Activated naive CD4-positive, alpha-beta T cell treated with anti-CD3 and anti-CD28 coated beads for 36 hours (primary cell): ENCODE measurements around the gene ACVRL1. TPM values are rescaled to one million over a fixed set of nuclear protein-coding genes. Genes with fewer than 3 reads are reported as not detected.

Source experiments
- CTCF ChIA-PET: fragments of 350-600 bp; sonication (Branson Sonifier 250); formaldehyde crosslinking; loops from one replicate; lab custom pipeline; 2021; ENCODE audit warnings: antibody characterized with exemption; lab: Charles Lee
- DNase-seq: peaks from one replicate; pipeline ENCODE4 v3.0.0-alpha.2; 2020
- H3K27ac Mint-ChIP-seq: one replicate; pipeline ENCODE4 v1.8.0; 2021; ENCODE audit warnings: mild to moderate bottlenecking, mixed read lengths
- H3K27me3 Mint-ChIP-seq: one replicate; pipeline ENCODE4 v1.8.0; 2021; ENCODE audit warnings: low read depth, mixed read lengths
- H3K36me3 Mint-ChIP-seq: one replicate; pipeline ENCODE4 v1.8.0; 2021; ENCODE audit warnings: low read depth, mixed read lengths
- H3K4me1 Mint-ChIP-seq: one replicate; pipeline ENCODE4 v1.8.0; 2021; ENCODE audit warnings: low read depth, mixed read lengths
- H3K4me3 Mint-ChIP-seq: one replicate; pipeline ENCODE4 v1.8.0; 2021; ENCODE audit warnings: mild to moderate bottlenecking, moderate library complexity, mixed read lengths
- H3K9me3 Mint-ChIP-seq: one replicate; pipeline ENCODE4 v1.8.0; 2021; ENCODE audit warnings: mixed read lengths
- intact Hi-C: fragments of 100-400 bp; cut with micrococcal nuclease; formaldehyde crosslinking; loops from one replicate; pipeline ENCODE4 v1.15.1; 2023
- total RNA-seq, 2 experiments: library from RNA; stranded (reverse); gene quantifications; one replicate each; pipeline ENCODE4 v1.2.3, GENCODE V29; 2021

The ACVRL1 gene
- not detected for total RNA-seq

GRCh38 chr12:51907083-51907855 lies at the start of gene ACVRL1:
TSS of gene ACVRL1 (plus strand) at chr12:51907504. CDS start at chr12:51912475, 4,971 bp downstream.
- CTCF ChIA-PET: interaction anchor here (1.4 to 2.1 kb wide), 2 partner anchors 16 to 20 kb away, joined by 5 read pairs; no protein-coding TSS in a partner anchor
- Mint-ChIP-seq H3K4me3 (no peak within 1 kb of the TSS), H3K27me3 (peaks cover 19% of the 10 kb centered on the region)

GRCh38 chr12:51860986-51861385 lies 46.3 kb upstream of the ACVRL1 start:
- Mint-ChIP-seq H3K27ac (no peak overlapping the region), H3K4me1 (peaks cover 9% of the 10 kb centered on the region), H3K9me3 (no peaks in the 10 kb centered on the region), H3K4me3 (no peak overlapping the region), H3K36me3 (no peaks in the 10 kb centered on the region), H3K27me3 (peaks cover 37% of the 10 kb centered on the region)
- CTCF ChIA-PET: interaction anchor here (0.7 to 1.4 kb wide), 2 partner anchors 13 to 14 kb away, joined by 3 to 4 read pairs; no protein-coding TSS in a partner anchor
- DNase-seq: no peak
- intact Hi-C loops: no loop called here

More at GRCh38 chr12:51907083-51907855, at the start of gene ACVRL1:
- DNase-seq: no peak
- no peaks in the 10 kb centered on the region for H3K36me3 Mint-ChIP-seq
- H3K4me1 Mint-ChIP-seq: no peaks in the 10 kb centered on the region
- no peaks in the 10 kb centered on the region for H3K9me3 Mint-ChIP-seq
- intact Hi-C loops: no loop called here
- H3K27ac Mint-ChIP-seq: no peak within 1 kb of the TSS

GRCh38 chr12:51862947-51863346 lies 44.4 kb upstream of the ACVRL1 start:
- Mint-ChIP-seq H3K4me3 (no peak overlapping the region), H3K27ac (no peak overlapping the region), H3K27me3 (peaks cover 44% of the 10 kb centered on the region), H3K36me3 (no peaks in the 10 kb centered on the region), H3K4me1 (peaks cover 9% of the 10 kb centered on the region), H3K9me3 (no peaks in the 10 kb centered on the region)
- CTCF ChIA-PET: interaction anchor here (0.5 to 1.1 kb wide), 2 partner anchors 42 to 1883 kb away, joined by 3 read pairs; no protein-coding TSS in a partner anchor
- DNase-seq: no peak
- intact Hi-C loops: no loop called here

GRCh38 chr12:51863363-51863932 lies 43.9 kb upstream of the ACVRL1 start:
- no peak overlapping the region for H3K27ac Mint-ChIP-seq
- H3K36me3 Mint-ChIP-seq: no peaks in the 10 kb centered on the region
- H3K4me1 Mint-ChIP-seq: peaks cover 11% of the 10 kb centered on the region
- no peaks in the 10 kb centered on the region for H3K9me3 Mint-ChIP-seq
- no peak for DNase-seq
- H3K27me3 Mint-ChIP-seq: peaks cover 49% of the 10 kb centered on the region
- peak overlapping the region; percentile 50 for H3K4me3 Mint-ChIP-seq
- CTCF ChIA-PET: interaction anchor here (0.5 to 1.1 kb wide), 3 partner anchors 12 to 1884 kb away, joined by 3 read pairs; no protein-coding TSS in a partner anchor
- intact Hi-C loops: no loop called here

GRCh38 chr12:51863933-51864832 lies 43.1 kb upstream of the ACVRL1 start:
- H3K36me3 Mint-ChIP-seq: no peaks in the 10 kb centered on the region
- intact Hi-C loops: no loop called here
- CTCF ChIA-PET: interaction anchor here (0.8 to 1.0 kb wide), 2 partner anchors 11 to 12 kb away, joined by 3 read pairs; no protein-coding TSS in a partner anchor
- no peaks in the 10 kb centered on the region for H3K9me3 Mint-ChIP-seq
- peaks cover 16% of the 10 kb centered on the region for H3K4me1 Mint-ChIP-seq
- peak overlapping the region; percentile 52 for H3K4me3 Mint-ChIP-seq
- no peak overlapping the region for H3K27ac Mint-ChIP-seq
- peaks cover 55% of the 10 kb centered on the region for H3K27me3 Mint-ChIP-seq
- DNase-seq: peak; percentile 70

GRCh38 chr12:51864833-51865670 lies 42.3 kb upstream of the ACVRL1 start:
- Mint-ChIP-seq H3K4me3 (peak overlapping the region; percentile 52), H3K27ac (no peak overlapping the region), H3K4me1 (peaks cover 21% of the 10 kb centered on the region), H3K36me3 (no peaks in the 10 kb centered on the region), H3K27me3 (peaks cover 58% of the 10 kb centered on the region), H3K9me3 (no peaks in the 10 kb centered on the region)
- CTCF ChIA-PET: interaction anchor here (1.0 kb wide), 1 partner anchor 10 kb away, joined by 3 read pairs; no protein-coding TSS in a partner anchor
- intact Hi-C loops: loop anchor here (5.0 kb wide), 1 partner anchor 273 kb away; the partner anchor contains the start of gene SCN8A
- DNase-seq: no peak

- CTCF ChIA-PET: no interaction called here
These were observed 41.5 kb upstream of the ACVRL1 start for GRCh38 chr12:51865757-51866270.

GRCh38 chr12:51866324-51866723 lies 41.0 kb upstream of the ACVRL1 start:
- Mint-ChIP-seq H3K27ac (no peak overlapping the region), H3K36me3 (no peaks in the 10 kb centered on the region), H3K4me1 (peaks cover 24% of the 10 kb centered on the region), H3K27me3 (peaks cover 64% of the 10 kb centered on the region), H3K9me3 (no peaks in the 10 kb centered on the region), H3K4me3 (no peak overlapping the region)
- CTCF ChIA-PET: interaction anchor here (0.7 kb wide), 1 partner anchor 47 kb away, joined by 3 read pairs; no protein-coding TSS in a partner anchor
- intact Hi-C loops: loop anchor here (5.0 kb wide), 1 partner anchor 274 kb away; the partner anchor contains the start of gene SCN8A
- DNase-seq: no peak

More at GRCh38 chr12:51865757-51866270, 41.5 kb upstream of the ACVRL1 start:
- DNase-seq: no peak
- H3K4me3 Mint-ChIP-seq: no peak overlapping the region
- H3K9me3 Mint-ChIP-seq: no peaks in the 10 kb centered on the region
- no peak overlapping the region for H3K27ac Mint-ChIP-seq
- H3K27me3 Mint-ChIP-seq: peaks cover 61% of the 10 kb centered on the region
- intact Hi-C loops: loop anchor here (5.0 kb wide), 1 partner anchor 274 kb away; the partner anchor contains the start of gene SCN8A
- H3K36me3 Mint-ChIP-seq: no peaks in the 10 kb centered on the region
- peaks cover 24% of the 10 kb centered on the region for H3K4me1 Mint-ChIP-seq

- intact Hi-C loops: loop anchor here (5.0 kb wide), 1 partner anchor 274 kb away; the partner anchor contains the start of gene SCN8A
These were observed 40.5 kb upstream of the ACVRL1 start for GRCh38 chr12:51866762-51867161.

GRCh38 chr12:51867371-51867770 lies 39.9 kb upstream of the ACVRL1 start:
- DNase-seq: no peak
- no peak overlapping the region for H3K27ac Mint-ChIP-seq
- H3K4me1 Mint-ChIP-seq: peaks cover 24% of the 10 kb centered on the region
- H3K9me3 Mint-ChIP-seq: no peaks in the 10 kb centered on the region
- peaks cover 58% of the 10 kb centered on the region for H3K27me3 Mint-ChIP-seq
- no peak overlapping the region for H3K4me3 Mint-ChIP-seq
- CTCF ChIA-PET: interaction anchor here (0.6 to 1.1 kb wide), 3 partner anchors 18 to 127 kb away, joined by 3 to 5 read pairs (median 3); no protein-coding TSS in a partner anchor
- H3K36me3 Mint-ChIP-seq: no peaks in the 10 kb centered on the region
- intact Hi-C loops: loop anchor here (5.0 kb wide), 1 partner anchor 275 kb away; the partner anchor contains the start of gene SCN8A

More at GRCh38 chr12:51866762-51867161, 40.5 kb upstream of the ACVRL1 start:
- DNase-seq: no peak
- peaks cover 24% of the 10 kb centered on the region for H3K4me1 Mint-ChIP-seq
- peaks cover 64% of the 10 kb centered on the region for H3K27me3 Mint-ChIP-seq
- no peaks in the 10 kb centered on the region for H3K36me3 Mint-ChIP-seq
- H3K27ac Mint-ChIP-seq: no peak overlapping the region
- H3K4me3 Mint-ChIP-seq: no peak overlapping the region
- CTCF ChIA-PET: interaction anchor here (0.6 to 0.7 kb wide), 2 partner anchors 17 to 47 kb away, joined by 3 read pairs; no protein-coding TSS in a partner anchor
- no peaks in the 10 kb centered on the region for H3K9me3 Mint-ChIP-seq
